SU-DHL-6 (cell line): ENCODE results near the gene INPP5B.
"Not testable (repeated sequence)": the region's sequence is repeated elsewhere in the genome, so short reads cannot be mapped to it uniquely, and the experiment has no call there.

ENCODE experiments used
- H2AFZ ChIP-seq: fragments of 200-600 bp; sonication (generic); 2 replicates; pipeline ENCODE4 v1.6.1; 2014; ENCODE audit warnings: low read depth, mild to moderate bottlenecking, moderate library complexity, mixed read lengths, antibody characterized with exemption, low read length; ENCODE audit not compliant: severe bottlenecking
- H3F3A ChIP-seq: fragments of 200-600 bp; shearing (Covaris generic); 2 replicates; pipeline ENCODE4 v1.6.0; 2016; ENCODE audit warnings: antibody characterized with exemption, mild to moderate bottlenecking; ENCODE audit not compliant: insufficient read depth
- H3K27ac ChIP-seq: fragments of 200-600 bp; sonication (generic); 2 replicates; pipeline ENCODE4 v1.5.1; 2016; ENCODE audit warnings: low read depth, mild to moderate bottlenecking, low read length, moderate library complexity, mixed read lengths
- H3K27me3 ChIP-seq: fragments of 200-600 bp; sonication (generic), shearing (Covaris generic); 2 replicates; pipeline ENCODE4 v1.6.0; 2014; ENCODE audit warnings: mild to moderate bottlenecking, low read length
- H3K36me3 ChIP-seq: fragments of 200-600 bp; sonication (generic); 2 replicates; pipeline ENCODE4 v1.6.1; 2014; ENCODE audit warnings: mild to moderate bottlenecking, low read length, mixed read lengths
- H3K4me2 ChIP-seq: fragments of 300-600, 200-600 bp; shearing (Covaris generic), sonication (generic); 2 replicates; pipeline ENCODE4 v1.6.0; 2014; ENCODE audit warnings: low read length, low read depth, mild to moderate bottlenecking; ENCODE audit not compliant: poor library complexity, severe bottlenecking
- H3K4me3 ChIP-seq: fragments of 200-600 bp; sonication (generic); 2 replicates; pipeline ENCODE4 v1.5.1; 2014; ENCODE audit warnings: antibody characterized with exemption, low read length, mild to moderate bottlenecking, mixed read lengths; ENCODE audit not compliant: insufficient read depth, poor library complexity, severe bottlenecking
- H3K79me2 ChIP-seq: fragments of 200-600 bp; sonication (generic); 2 replicates; pipeline ENCODE4 v1.6.1; 2014; ENCODE audit warnings: mild to moderate bottlenecking, low read length, moderate library complexity; ENCODE audit not compliant: insufficient read depth
- H3K9ac ChIP-seq: fragments of 200-600 bp; sonication (generic); 2 replicates; pipeline ENCODE4 v1.7.0; 2014; ENCODE audit warnings: mild to moderate bottlenecking, low read length
- H3K9me2 ChIP-seq: fragments of 200-600 bp; sonication (generic); replicated peaks from 2 replicates; pipeline ENCODE4 v1.6.1; 2014; ENCODE audit warnings: low read length; ENCODE audit not compliant: insufficient read depth
- H3K9me3 ChIP-seq: fragments of 200-600 bp; sonication (generic); 2 replicates; pipeline ENCODE4 v1.6.1; 2014; ENCODE audit warnings: low read length, mixed read lengths; ENCODE audit not compliant: insufficient read depth
- H4K20me1 ChIP-seq: fragments of 200-600 bp; sonication (generic); 2 replicates; pipeline ENCODE4 v1.6.1; 2014; ENCODE audit warnings: low read depth, mild to moderate bottlenecking, antibody characterized with exemption, low read length, moderate library complexity, mixed read lengths
- CTCF ChIP-seq: fragments of 200-600 bp; sonication (generic); IDR thresholded peaks from one replicate; pipeline ENCODE4 v1.5.1; 2017; ENCODE audit warnings: antibody characterized with exemption, mild to moderate bottlenecking, low read length, moderate library complexity; ENCODE audit not compliant: insufficient read depth, poor library complexity, severe bottlenecking
- EZH2phosphoT487 ChIP-seq: fragments of 200-600 bp; sonication (generic), shearing (Covaris generic); conservative IDR thresholded peaks from 2 replicates; pipeline ENCODE4 v1.6.1; 2018; ENCODE audit warnings: mild to moderate bottlenecking, antibody characterized with exemption, low read length, moderate library complexity, mixed read lengths

The INPP5B gene

GRCh38 chr1:37978541-37978940 is 31.7 kb upstream of the INPP5B start:
- H3K9ac ChIP-seq = no peak overlapping the region
- no peak for TF ChIP-seq CTCF
- no peak for TF ChIP-seq EZH2phosphoT487
- H3K27me3 ChIP-seq = no peaks in the 10 kb centered on the region
- no peak overlapping the region for H3K27ac ChIP-seq
- H2AFZ ChIP-seq = no peak overlapping the region
- H3K79me2 ChIP-seq = no peaks in the 10 kb centered on the region
- no peaks in the 10 kb centered on the region for H3K9me2 ChIP-seq
- H3K4me3 ChIP-seq = no peak overlapping the region
- no peaks in the 10 kb centered on the region for H4K20me1 ChIP-seq
- no peaks in the 10 kb centered on the region for H3K9me3 ChIP-seq
- H3F3A ChIP-seq = no peaks in the 10 kb centered on the region; the same call in 1 of the 2 replicates
- peaks cover 41% of the 10 kb centered on the region; the same call in 1 of the 2 replicates for H3K36me3 ChIP-seq
- no peak overlapping the region for H3K4me2 ChIP-seq

- H3K4me2 ChIP-seq, H3K4me3 ChIP-seq, H3K9me3 ChIP-seq, H2AFZ ChIP-seq, H3K27me3 ChIP-seq, H3K9ac ChIP-seq, H4K20me1 ChIP-seq, H3K9me2 ChIP-seq, H3F3A ChIP-seq, H3K27ac ChIP-seq, H3K79me2 ChIP-seq: not testable (repeated sequence)
- peaks cover 28% of the 10 kb centered on the region; the same call in 1 of the 2 replicates for H3K36me3 ChIP-seq
- TF ChIP-seq CTCF = peak; percentile 30
Observed at GRCh38 chr1:37975083-37975482, 28.2 kb upstream of the INPP5B start.

- peaks cover 26% of the 10 kb centered on the region; the same call in 1 of the 2 replicates for H3K36me3 ChIP-seq
- no peaks in the 10 kb centered on the region for H3K9me2 ChIP-seq
- H2AFZ ChIP-seq = no peak overlapping the region
- no peaks in the 10 kb centered on the region for H3K9me3 ChIP-seq
- no peaks in the 10 kb centered on the region for H3K79me2 ChIP-seq
- no peaks in the 10 kb centered on the region for H3K27me3 ChIP-seq
- no peak overlapping the region for H3K9ac ChIP-seq
- no peak overlapping the region for H3K4me3 ChIP-seq
- no peak overlapping the region for H3K4me2 ChIP-seq
- no peak overlapping the region for H3K27ac ChIP-seq
- no peaks in the 10 kb centered on the region; the same call in 1 of the 2 replicates for H3F3A ChIP-seq
- TF ChIP-seq EZH2phosphoT487 (no peak), CTCF (no peak)
- no peaks in the 10 kb centered on the region for H4K20me1 ChIP-seq
Observed at GRCh38 chr1:37974567-37974966, 27.7 kb upstream of the INPP5B start.

GRCh38 chr1:37973684-37974083 is 26.8 kb upstream of the INPP5B start:
- not testable (repeated sequence) for H3K4me2 ChIP-seq, H3K27ac ChIP-seq, H3F3A ChIP-seq, H3K79me2 ChIP-seq, H3K9me2 ChIP-seq, H2AFZ ChIP-seq, H4K20me1 ChIP-seq, H3K27me3 ChIP-seq, H3K9me3 ChIP-seq, H3K9ac ChIP-seq, H3K4me3 ChIP-seq
- H3K36me3 ChIP-seq = peaks cover 21% of the 10 kb centered on the region; the same call in 1 of the 2 replicates
